MM.1S (cell line): ENCODE results near the gene NOD1.

Source experiments
- DNase-seq: peaks from one replicate; pipeline ENCODE4 v3.0.0-alpha.2; 2015
- H2AFZ ChIP-seq: fragments of 300-600 bp; sonication (generic); 2 replicates; pipeline ENCODE4 v1.6.0; 2016; ENCODE audit warnings: antibody characterized with exemption, low read length
- H3F3A ChIP-seq: fragments of 300-600 bp; sonication (generic); 2 replicates; pipeline ENCODE4 v1.6.1; 2016; ENCODE audit warnings: mild to moderate bottlenecking, antibody characterized with exemption, low read length, moderate library complexity, mixed read lengths; ENCODE audit not compliant: insufficient read depth
- H3K27ac ChIP-seq: fragments of 300-600 bp; sonication (generic); 2 replicates; pipeline ENCODE4 v1.5.1; 2016; ENCODE audit warnings: mild to moderate bottlenecking, low read length
- H3K27me3 ChIP-seq: fragments of 300-600 bp; sonication (generic); replicated peaks from 2 replicates; pipeline ENCODE4 v1.6.0; 2016; ENCODE audit warnings: low read length; ENCODE audit not compliant: insufficient read depth
- H3K36me3 ChIP-seq: fragments of 300-600 bp; sonication (generic); replicated peaks from 2 replicates; pipeline ENCODE4 v1.6.1; 2016; ENCODE audit warnings: mild to moderate bottlenecking, low read length, mixed read lengths; ENCODE audit not compliant: insufficient read depth
- H3K4me1 ChIP-seq: fragments of 300-600 bp; sonication (generic); 2 replicates; pipeline ENCODE4 v1.6.1; 2016; ENCODE audit warnings: low read length, mixed read lengths
- H3K4me2 ChIP-seq: fragments of 300-600 bp; sonication (generic); 2 replicates; pipeline ENCODE4 v1.6.0; 2016; ENCODE audit warnings: low read depth, low read length
- H3K4me3 ChIP-seq: fragments of 300-600 bp; sonication (generic); 2 replicates; pipeline ENCODE4 v1.5.1; 2016; ENCODE audit warnings: low read length, mixed read lengths
- H3K79me2 ChIP-seq: fragments of 300-600 bp; sonication (generic); 2 replicates; pipeline ENCODE4 v1.6.1; 2016; ENCODE audit warnings: mixed run types, low read length, mixed read lengths
- H3K9ac ChIP-seq: fragments of 300-600 bp; sonication (generic); 2 replicates; pipeline ENCODE4 v1.6.1; 2016; ENCODE audit warnings: low read length, mixed read lengths
- H3K9me2 ChIP-seq: fragments of 300-600 bp; sonication (generic); replicated peaks from 2 replicates; pipeline ENCODE4 v1.6.1; 2016; ENCODE audit warnings: mild to moderate bottlenecking, low read length, mixed read lengths; ENCODE audit not compliant: insufficient read depth
- H3K9me3 ChIP-seq: fragments of 300-600 bp; sonication (generic); replicated peaks from 2 replicates; pipeline ENCODE4 v1.6.1; 2016; ENCODE audit warnings: mild to moderate bottlenecking, low read length, mixed read lengths; ENCODE audit not compliant: insufficient read depth
- H4K20me1 ChIP-seq: fragments of 300-600 bp; sonication (generic); 2 replicates; pipeline ENCODE4 v1.6.1; 2016; ENCODE audit warnings: mild to moderate bottlenecking, low read length, moderate library complexity, mixed read lengths; ENCODE audit not compliant: insufficient read depth
- EZH2 ChIP-seq: fragments of 300-600 bp; sonication (generic); optimal IDR thresholded peaks from 2 replicates; pipeline ENCODE3; 2017; ENCODE audit warnings: low read depth, mild to moderate bottlenecking, antibody characterized with exemption, low read length, mixed read lengths
- EZH2phosphoT487 ChIP-seq: fragments of 300-600 bp; sonication (generic); IDR thresholded peaks from 2 replicates; pipeline ENCODE4 v1.6.1; 2018; ENCODE audit warnings: antibody characterized with exemption, low read length
- TF ChIP-seq, protein P1 (sequence below): fragments of 300-600 bp; sonication (generic); IDR thresholded peaks from 2 replicates; pipeline ENCODE4 v1.5.1; 2016; ENCODE audit warnings: antibody characterized with exemption, low read length, mixed read lengths

The NOD1 gene

GRCh38 chr7:30501264-30501663 is 22.7 kb upstream of the NOD1 start:
- Histone ChIP-seq H3K27ac (no peak overlapping the region), H3K27me3 (no peaks in the 10 kb centered on the region), H3F3A (no peaks in the 10 kb centered on the region), H3K9me2 (no peaks in the 10 kb centered on the region), H3K9ac (no peak overlapping the region), H2AFZ (no peak overlapping the region), H4K20me1 (no peaks in the 10 kb centered on the region), H3K4me1 (peaks cover 9% of the 10 kb centered on the region; the same call in 1 of the 2 replicates), H3K9me3 (no peaks in the 10 kb centered on the region), H3K36me3 (no peaks in the 10 kb centered on the region), H3K4me3 (no peak overlapping the region), H3K4me2 (no peak overlapping the region), H3K79me2 (peaks cover 50% of the 10 kb centered on the region)
- no peak for DNase-seq
- TF ChIP-seq EZH2 (no peak), EZH2phosphoT487 (no peak)
- TF ChIP-seq, protein P1, sequence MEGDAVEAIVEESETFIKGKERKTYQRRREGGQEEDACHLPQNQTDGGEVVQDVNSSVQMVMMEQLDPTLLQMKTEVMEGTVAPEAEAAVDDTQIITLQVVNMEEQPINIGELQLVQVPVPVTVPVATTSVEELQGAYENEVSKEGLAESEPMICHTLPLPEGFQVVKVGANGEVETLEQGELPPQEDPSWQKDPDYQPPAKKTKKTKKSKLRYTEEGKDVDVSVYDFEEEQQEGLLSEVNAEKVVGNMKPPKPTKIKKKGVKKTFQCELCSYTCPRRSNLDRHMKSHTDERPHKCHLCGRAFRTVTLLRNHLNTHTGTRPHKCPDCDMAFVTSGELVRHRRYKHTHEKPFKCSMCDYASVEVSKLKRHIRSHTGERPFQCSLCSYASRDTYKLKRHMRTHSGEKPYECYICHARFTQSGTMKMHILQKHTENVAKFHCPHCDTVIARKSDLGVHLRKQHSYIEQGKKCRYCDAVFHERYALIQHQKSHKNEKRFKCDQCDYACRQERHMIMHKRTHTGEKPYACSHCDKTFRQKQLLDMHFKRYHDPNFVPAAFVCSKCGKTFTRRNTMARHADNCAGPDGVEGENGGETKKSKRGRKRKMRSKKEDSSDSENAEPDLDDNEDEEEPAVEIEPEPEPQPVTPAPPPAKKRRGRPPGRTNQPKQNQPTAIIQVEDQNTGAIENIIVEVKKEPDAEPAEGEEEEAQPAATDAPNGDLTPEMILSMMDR = no peak

DNA sequence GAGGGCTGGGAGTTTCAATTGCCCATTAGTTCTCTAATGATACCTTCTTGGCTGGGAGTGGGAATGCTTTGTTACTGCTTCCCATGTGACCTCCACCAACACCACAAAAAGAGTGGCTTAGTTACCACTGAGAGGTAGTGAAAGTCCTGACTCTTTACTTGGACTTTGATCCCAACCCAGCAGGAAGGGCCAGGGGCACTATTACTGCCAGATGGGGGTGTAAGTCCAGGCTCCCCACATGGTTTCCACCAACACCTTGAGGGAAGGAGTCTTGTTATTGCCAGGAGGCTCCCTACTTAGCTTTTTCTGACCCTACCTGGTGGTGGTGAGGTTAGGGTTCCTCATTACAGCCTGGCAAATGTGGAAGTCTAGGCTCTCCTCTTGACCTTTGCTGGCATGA is 14.6 kb upstream of the NOD1 start:
- Histone ChIP-seq H3K36me3 (no peaks in the 10 kb centered on the region), H3K9me2 (no peaks in the 10 kb centered on the region), H3K27me3 (no peaks in the 10 kb centered on the region), H3K4me1 (no peaks in the 10 kb centered on the region), H3F3A (no peaks in the 10 kb centered on the region), H3K4me3 (no peak overlapping the region), H2AFZ (no peak overlapping the region), H3K79me2 (no peaks in the 10 kb centered on the region; the same call in 1 of the 2 replicates), H3K9me3 (no peaks in the 10 kb centered on the region), H3K4me2 (no peak overlapping the region), H3K9ac (no peak overlapping the region), H4K20me1 (no peaks in the 10 kb centered on the region), H3K27ac (no peak overlapping the region)
- TF ChIP-seq EZH2 = no peak
- no peak for TF ChIP-seq EZH2phosphoT487
- TF ChIP-seq, protein P1 = no peak
- no peak for DNase-seq

- H3K4me3 ChIP-seq = no peak overlapping the region
- no peaks in the 10 kb centered on the region for H3K79me2 ChIP-seq
- no peak overlapping the region for H2AFZ ChIP-seq
- no peaks in the 10 kb centered on the region for H3K27me3 ChIP-seq
- H3K9ac ChIP-seq = no peak overlapping the region
- H3K27ac ChIP-seq = no peak overlapping the region
- no peaks in the 10 kb centered on the region for H3K36me3 ChIP-seq
- H3K9me3 ChIP-seq = no peaks in the 10 kb centered on the region
- H3K4me2 ChIP-seq = no peak overlapping the region
- H3F3A ChIP-seq = no peaks in the 10 kb centered on the region
- H4K20me1 ChIP-seq = no peaks in the 10 kb centered on the region
- DNase-seq = no peak
- no peaks in the 10 kb centered on the region for H3K9me2 ChIP-seq
- TF ChIP-seq EZH2 (no peak), EZH2phosphoT487 (no peak)
- TF ChIP-seq, protein P1 = no peak
- H3K4me1 ChIP-seq = no peaks in the 10 kb centered on the region
Measured at GRCh38 chr7:30491417-30491816, 12.8 kb upstream of the NOD1 start.
